GM18861 (cell line): Measurements from ENCODE around the gene SEC22C.

Experiments
- ATAC-seq: cut with Tn5 transposase; IDR thresholded peaks from one replicate; pipeline ENCODE4 v1.9.1; 2021; ENCODE audit not compliant: unreplicated experiment

Gene SEC22C

GRCh38 chr3:42498791-42499477 is 82.8 kb downstream of the SEC22C start:
- no peak for ATAC-seq

GRCh38 chr3:42498034-42498433 is 83.7 kb downstream of the SEC22C start:
- no peak for ATAC-seq
